Measurements from ENCODE around the gene POLN.

- no peak for TF ChIP-seq CTCF (IDR thresholded peaks at IDR 0.05)
- TF ChIP-seq POLR2A (IDR thresholded peaks at IDR 0.05) = no peak
Measured at GRCh38 chr4:2261110-2261852, 19.4 kb upstream of the POLN start.
